Ovary (tissue), 3 donors: Measurements from ENCODE around the gene RAVER2.

Experiments used
- CTCF ChIP-seq, 3 donors: fragments of 450-650 bp in 2 of 3; fragments of 200-600 bp in 1 of 3; IDR thresholded peaks; one replicate each; pipeline versions ENCODE4 v1.5.1 to v1.8.0; 2016 to 2022; ENCODE audit warnings: antibody characterized with exemption in 3 of 3, mild to moderate bottlenecking in 1 of 3
- EP300 ChIP-seq: sonication (generic); formaldehyde crosslinking; IDR thresholded peaks from one replicate; pipeline ENCODE4 v1.6.1; 2017; ENCODE audit warnings: antibody characterized with exemption
- POLR2A ChIP-seq: fragments of 450-650 bp; IDR thresholded peaks from one replicate; pipeline ENCODE4 v1.6.1; 2017; ENCODE audit warnings: antibody characterized with exemption, mild to moderate bottlenecking, moderate library complexity
- donor health status: DM: no; HTN: no; CAD: no.

GRCh38 chr1:64881281-64881680 is 136.4 kb downstream of the RAVER2 start:
- no peak for TF ChIP-seq POLR2A
- no peak for TF ChIP-seq CTCF (IDR thresholded peaks at IDR 0.05)
- no peak for TF ChIP-seq EP300
